ENCODE results near the gene MSX1. TPM values are rescaled to one million over a fixed set of nuclear protein-coding genes. Genes with fewer than 3 reads are reported as not detected.

Gene MSX1
- total and polyA plus RNA-seq, 2 experiments from 2014 or later = 0.61 TPM; not detected in 1

GRCh38 chr4:4852591-4853362 is 6.7 kb upstream of the MSX1 start:
- H2AFZ ChIP-seq = 0 out of 2 replicates have a peak overlapping the region, but pooled peaks have one; percentile 74
- H3K4me1 ChIP-seq (ENCODE audit: insufficient read depth) = peaks cover 27% of the 10 kb centered on the region
- DNase-seq (ENCODE audit: low spot score) (peak; percentile 84), ATAC-seq (peak; percentile 71)
- peak overlapping the region; percentile 76 for H3K4me2 ChIP-seq
- no peak overlapping the region for H3K27ac ChIP-seq (ENCODE audit: low read depth)
- H3K36me3 Mint-ChIP-seq (ENCODE audit: low read depth) = no peaks in the 10 kb centered on the region
- H3K4me3 ChIP-seq = peak overlapping the region; percentile 55
- peaks cover 94% of the 10 kb centered on the region for H3K27me3 Mint-ChIP-seq (ENCODE audit: insufficient read depth, low read depth, poor library complexity)
- no peaks in the 10 kb centered on the region for H3K36me3 ChIP-seq (ENCODE audit: insufficient read depth)
- TF ChIP-seq EZH2phosphoT487 (IDR thresholded peaks at IDR 0.05; ENCODE audit: unreplicated experiment) (peak; percentile 77), JUNB (IDR thresholded peaks at IDR 0.05; ENCODE audit: unreplicated experiment) (no peak), POLR2AphosphoS5 (IDR thresholded peaks at IDR 0.05; ENCODE audit: low read depth) (no peak), EZH2 (IDR thresholded peaks at IDR 0.05; ENCODE audit: low read depth, unreplicated experiment) (peak; percentile 95), ZNF331 (CRISPR knock-in tag; IDR thresholded peaks at IDR 0.05; ENCODE audit: low read depth) (no peak), ZNF114 (CRISPR knock-in tag; IDR thresholded peaks at IDR 0.05) (no peak), CTCF (conservative IDR thresholded peaks at IDR 0.05; ENCODE audit: low read depth in 2 of 2) (peak in 1 of 2 experiments; percentile 42; a peak in 3 of 4 replicates)
- H3K9me2 ChIP-seq (ENCODE audit: insufficient read depth) = no peaks in the 10 kb centered on the region
- 0 out of 2 replicates have a peak, but pooled peaks cover 21% of the 10 kb centered on the region for H3F3A ChIP-seq (replicated peaks; ENCODE audit: low read depth)
- no peak overlapping the region for H3K27ac Mint-ChIP-seq
- H3K4me1 Mint-ChIP-seq = peaks cover 32% of the 10 kb centered on the region
- peaks cover 25% of the 10 kb centered on the region for H4K20me1 ChIP-seq (replicated peaks; ENCODE audit: insufficient read depth)
- peaks cover 100% of the 10 kb centered on the region for H3K27me3 ChIP-seq (ENCODE audit: insufficient read depth)
- no peaks in the 10 kb centered on the region for H3K79me2 ChIP-seq (replicated peaks; ENCODE audit: insufficient read depth)
- peak overlapping the region; percentile 62 for H3K4me3 Mint-ChIP-seq
- H3K9me3 Mint-ChIP-seq = peaks cover 9% of the 10 kb centered on the region; the same call in 2 of the 3 replicates

GRCh38 chr4:4853371-4853823 is 6.1 kb upstream of the MSX1 start:
- H3K4me1 ChIP-seq (ENCODE audit: insufficient read depth) = peaks cover 31% of the 10 kb centered on the region
- no peaks in the 10 kb centered on the region for H3K36me3 Mint-ChIP-seq (ENCODE audit: low read depth)
- 0 out of 2 replicates have a peak, but pooled peaks cover 24% of the 10 kb centered on the region for H3F3A ChIP-seq (replicated peaks; ENCODE audit: low read depth)
- H3K9me2 ChIP-seq (ENCODE audit: insufficient read depth) = no peaks in the 10 kb centered on the region
- no peaks in the 10 kb centered on the region for H3K79me2 ChIP-seq (replicated peaks; ENCODE audit: insufficient read depth)
- H3K27ac Mint-ChIP-seq = no peak overlapping the region
- peak overlapping the region; percentile 76 for H3K4me2 ChIP-seq
- H3K4me3 Mint-ChIP-seq = peak overlapping the region; percentile 62
- H3K27ac ChIP-seq (ENCODE audit: low read depth) = no peak overlapping the region
- DNase-seq (ENCODE audit: low spot score) (peak; percentile 26), ATAC-seq (peak; percentile 3)
- H3K4me3 ChIP-seq = peak overlapping the region; percentile 55
- peaks cover 9% of the 10 kb centered on the region; the same call in 2 of the 3 replicates for H3K9me3 Mint-ChIP-seq
- H3K27me3 Mint-ChIP-seq (ENCODE audit: insufficient read depth, low read depth, poor library complexity) = peaks cover 99% of the 10 kb centered on the region
- peaks cover 35% of the 10 kb centered on the region for H3K4me1 Mint-ChIP-seq
- H4K20me1 ChIP-seq (replicated peaks; ENCODE audit: insufficient read depth) = peaks cover 31% of the 10 kb centered on the region
- H2AFZ ChIP-seq = no peak overlapping the region
- peaks cover 100% of the 10 kb centered on the region for H3K27me3 ChIP-seq (ENCODE audit: insufficient read depth)
- no peaks in the 10 kb centered on the region for H3K36me3 ChIP-seq (ENCODE audit: insufficient read depth)
- TF ChIP-seq ZNF462 (CRISPR knock-in tag; IDR thresholded peaks at IDR 0.05) (no peak), EZH2 (IDR thresholded peaks at IDR 0.05; ENCODE audit: low read depth, unreplicated experiment) (peak; percentile 84), CREB1 (CRISPR knock-in tag; IDR thresholded peaks at IDR 0.05; ENCODE audit: low read depth) (no peak), EZH2phosphoT487 (IDR thresholded peaks at IDR 0.05; ENCODE audit: unreplicated experiment) (peak; percentile 37)

Measured in GM23338 (cell line).